ENCODE data around the gene ZNF784. TPM values are rescaled to one million over a fixed set of nuclear protein-coding genes. Genes with fewer than 3 reads are reported as not detected.

The ZNF784 gene
- total RNA-seq, 2 donors from 2014 or later, result 6.9 to 9.6 TPM

DNA sequence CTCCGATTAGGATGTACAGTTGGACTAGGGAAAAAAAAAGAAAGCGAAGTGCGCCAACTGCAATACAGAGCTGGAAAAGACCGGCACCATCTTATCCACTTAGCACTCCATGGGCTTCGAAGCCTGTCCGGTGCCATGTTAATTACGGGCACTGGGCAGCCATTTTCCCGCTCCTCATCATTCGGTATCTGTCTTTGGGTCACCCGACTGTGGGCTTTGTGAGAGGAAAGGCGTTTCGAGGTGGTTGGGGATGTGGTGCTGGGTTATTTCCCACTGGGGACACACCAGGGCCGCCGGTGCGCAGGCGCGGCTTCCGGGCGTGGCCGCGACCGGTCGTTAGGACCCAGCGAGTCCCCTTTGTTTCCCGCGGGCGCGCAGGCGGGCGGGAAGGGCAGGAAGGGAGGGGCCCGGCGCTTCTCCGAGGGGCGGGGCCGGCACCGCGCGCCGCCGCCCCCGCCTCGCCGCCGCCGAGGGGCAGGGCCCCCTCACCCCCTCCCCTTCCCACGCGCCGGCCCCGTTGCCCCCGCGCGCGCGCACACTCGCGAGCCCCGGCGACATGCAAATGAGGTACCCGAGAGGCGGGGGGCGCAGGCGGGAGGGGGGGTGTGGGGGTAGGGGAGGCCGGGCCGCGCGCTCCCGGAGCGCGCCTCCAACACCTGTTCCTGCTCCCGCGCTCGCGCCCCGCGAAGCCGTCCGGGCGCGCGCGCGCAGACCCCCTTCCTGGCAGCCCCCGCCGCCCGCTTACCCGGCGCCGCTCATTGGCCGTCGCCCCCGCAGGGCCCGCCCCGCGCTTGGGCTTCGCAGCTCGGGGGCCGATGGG is 24.3 kb downstream of the ZNF784 start, which contains the start of gene ZNF524:
Gene ZNF524, plus strand, starts transcription at position 447 of the 820 bp plus-strand sequence. CDS start 1,825 bp downstream, outside the sequence.
- intact Hi-C loops (cut with DNase I), result no loop called here
- H3K4me1 ChIP-seq, result peaks cover 29% of the 10 kb centered on the region
- H3K36me3 ChIP-seq (replicated peaks in 1 of 2; ENCODE audit: insufficient read depth in 1 of 2, low read depth in 2 of 2), result peaks cover 0 to 5% of the 10 kb centered on the region in 2 donors

DNA sequence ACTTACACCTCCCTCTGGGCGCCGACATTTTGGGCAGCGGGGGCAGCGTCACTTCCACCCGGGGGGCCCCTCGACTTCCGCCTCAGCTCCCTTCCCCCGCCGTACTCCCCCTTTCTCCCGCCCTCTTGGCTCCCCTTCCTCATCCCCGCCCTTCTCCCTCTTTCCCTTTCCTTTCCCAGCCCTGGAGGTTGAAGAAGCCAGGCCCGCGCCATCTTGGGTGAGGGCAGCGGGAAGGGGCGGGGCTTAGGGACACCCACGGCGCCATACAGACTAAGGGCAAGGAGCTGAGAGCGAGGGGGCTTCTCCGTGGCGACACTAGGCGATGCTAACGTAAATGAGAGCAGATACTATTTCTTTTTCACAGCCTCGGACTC is 24.9 kb downstream of the ZNF784 start, which contains the start of gene FIZ1:
Gene FIZ1, minus strand, starts transcription at position 50 of the 374 bp plus-strand sequence. CDS start 1,652 bp downstream, outside the sequence.
- ATAC-seq (peak; percentile 88), DNase-seq (peak; percentile 98 to 99 (median 98))
- intact Hi-C loops (cut with DNase I), result no loop called here
- Histone ChIP-seq H3K36me3 (replicated peaks in 1 of 2; ENCODE audit: insufficient read depth in 1 of 2, low read depth in 2 of 2) (peaks cover 0 to 5% of the 10 kb centered on the region in 2 donors), H3K27ac (peak within 1 kb of the TSS; percentile 90 to 98 (median 94)), H3K9me3 (no peaks in the 10 kb centered on the region), H3K27me3 (no peaks in the 10 kb centered on the region), H3K4me3 (peak within 1 kb of the TSS; percentile 86 to 88), H3K4me1 (peaks cover 23% of the 10 kb centered on the region)
- WGBS, 2 donors, result 0% methylated on average over 22 to 23 of the region's 23 CpGs
- peak in 1 of 3 donors; percentile 44 for TF ChIP-seq POLR2A (IDR thresholded peaks at IDR 0.05)
- TF ChIP-seq, protein P1, sequence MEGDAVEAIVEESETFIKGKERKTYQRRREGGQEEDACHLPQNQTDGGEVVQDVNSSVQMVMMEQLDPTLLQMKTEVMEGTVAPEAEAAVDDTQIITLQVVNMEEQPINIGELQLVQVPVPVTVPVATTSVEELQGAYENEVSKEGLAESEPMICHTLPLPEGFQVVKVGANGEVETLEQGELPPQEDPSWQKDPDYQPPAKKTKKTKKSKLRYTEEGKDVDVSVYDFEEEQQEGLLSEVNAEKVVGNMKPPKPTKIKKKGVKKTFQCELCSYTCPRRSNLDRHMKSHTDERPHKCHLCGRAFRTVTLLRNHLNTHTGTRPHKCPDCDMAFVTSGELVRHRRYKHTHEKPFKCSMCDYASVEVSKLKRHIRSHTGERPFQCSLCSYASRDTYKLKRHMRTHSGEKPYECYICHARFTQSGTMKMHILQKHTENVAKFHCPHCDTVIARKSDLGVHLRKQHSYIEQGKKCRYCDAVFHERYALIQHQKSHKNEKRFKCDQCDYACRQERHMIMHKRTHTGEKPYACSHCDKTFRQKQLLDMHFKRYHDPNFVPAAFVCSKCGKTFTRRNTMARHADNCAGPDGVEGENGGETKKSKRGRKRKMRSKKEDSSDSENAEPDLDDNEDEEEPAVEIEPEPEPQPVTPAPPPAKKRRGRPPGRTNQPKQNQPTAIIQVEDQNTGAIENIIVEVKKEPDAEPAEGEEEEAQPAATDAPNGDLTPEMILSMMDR (IDR thresholded peaks at IDR 0.05), result no peak

More for the DNA sequence above, 24.3 kb downstream of the ZNF784 start, which contains the start of gene ZNF524:
- 0 to 1% methylated on average over 16 to 80 of the region's 97 CpGs for WGBS, 2 donors
- TF ChIP-seq, protein P1 (IDR thresholded peaks at IDR 0.05), result no peak
- no peak for TF ChIP-seq POLR2A (IDR thresholded peaks at IDR 0.05)
- H3K9me3 ChIP-seq, result no peaks in the 10 kb centered on the region
- no peaks in the 10 kb centered on the region for H3K27me3 ChIP-seq
- H3K4me3 ChIP-seq, result peak within 1 kb of the TSS; percentile 86 to 88
- H3K27ac ChIP-seq, result peak within 1 kb of the TSS; percentile 90 to 98 (median 94)
- ATAC-seq (peak; percentile 72), DNase-seq (peak; percentile 83 to 91 (median 88))

DNA sequence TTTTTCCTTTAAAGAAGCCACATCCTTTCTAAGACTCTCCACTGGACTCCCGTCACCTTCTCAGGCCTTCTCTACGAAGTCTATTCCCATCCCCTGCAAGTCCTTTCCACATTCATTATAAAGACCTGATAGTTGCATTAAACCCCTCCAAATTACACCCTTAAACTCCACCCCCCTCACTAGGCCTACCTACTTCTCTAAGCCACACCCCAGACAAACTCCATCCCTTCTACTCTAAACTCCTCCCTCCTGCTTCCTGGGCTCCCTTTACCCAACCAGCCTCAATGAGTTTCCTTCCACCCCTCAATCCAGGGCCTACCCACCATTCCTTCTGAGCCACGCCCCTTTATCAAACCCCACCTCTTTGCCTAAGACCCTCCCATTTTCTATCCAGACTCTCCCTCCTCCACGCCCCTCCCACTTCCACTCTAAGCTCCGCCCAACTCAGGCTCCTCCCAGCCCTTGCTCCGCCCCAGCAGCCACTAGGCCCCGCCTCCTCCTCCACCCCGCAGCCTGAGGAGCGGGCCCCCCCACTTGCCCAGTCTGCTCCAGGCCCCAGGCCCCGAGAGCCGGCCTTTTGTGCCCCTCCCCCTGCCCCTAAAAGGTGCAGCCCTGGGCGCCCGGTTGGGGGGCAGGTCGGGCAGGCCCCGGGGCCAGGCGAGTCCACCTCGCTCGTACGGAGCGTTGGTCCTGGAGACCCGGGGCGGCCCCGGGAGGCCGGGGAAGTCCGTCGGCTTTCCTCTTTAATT is 25.5 kb downstream of the ZNF784 start:
- peaks cover 0 to 5% of the 10 kb centered on the region in 2 donors for H3K36me3 ChIP-seq (replicated peaks in 1 of 2; ENCODE audit: insufficient read depth in 1 of 2, low read depth in 2 of 2)
- peak overlapping the region; percentile 86 to 88 for H3K4me3 ChIP-seq
- H3K27me3 ChIP-seq, result no peaks in the 10 kb centered on the region
- intact Hi-C loops (cut with DNase I), result no loop called here
- TF ChIP-seq, protein P1 (IDR thresholded peaks at IDR 0.05), result no peak
- TF ChIP-seq POLR2A (IDR thresholded peaks at IDR 0.05), result peak in 2 of 3 donors; percentile 51 to 53
- peak overlapping the region; percentile 90 to 98 (median 94) for H3K27ac ChIP-seq
- H3K4me1 ChIP-seq, result peaks cover 17% of the 10 kb centered on the region
- 5 to 9% methylated on average over 24 to 26 of the region's 26 CpGs for WGBS, 2 donors
- DNase-seq, result peak; percentile 89 to 92 (median 91)
- peak; percentile 62 for ATAC-seq
- no peaks in the 10 kb centered on the region for H3K9me3 ChIP-seq

DNA sequence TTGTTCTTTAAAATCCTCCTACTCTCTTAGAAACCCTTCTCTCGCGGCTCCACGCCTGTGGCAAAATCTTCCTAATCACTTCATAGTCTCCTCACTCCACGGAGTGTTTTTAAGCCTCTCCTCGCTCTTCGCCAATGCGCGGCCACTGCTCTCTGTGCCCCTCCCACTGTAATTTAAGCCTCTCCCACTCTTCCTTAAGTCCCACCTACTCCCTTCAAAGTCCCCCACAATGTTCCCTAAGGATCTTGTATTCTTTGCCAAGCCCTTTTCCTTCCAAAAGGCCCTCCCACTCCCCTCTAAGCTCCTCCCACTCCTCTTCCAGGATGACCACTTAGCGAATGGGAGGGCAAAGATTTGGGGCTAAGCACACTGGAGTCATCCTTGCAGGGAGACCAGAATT is 26.3 kb downstream of the ZNF784 start:
- TF ChIP-seq POLR2A (IDR thresholded peaks at IDR 0.05), result no peak
- TF ChIP-seq, protein P1 (IDR thresholded peaks at IDR 0.05), result no peak
- no peak for DNase-seq

More for the DNA sequence above, 26.3 kb downstream of the ZNF784 start:
- intact Hi-C loops (cut with DNase I), result no loop called here
- H3K27me3 ChIP-seq, result no peaks in the 10 kb centered on the region
- 87 to 88% methylated on average over 9 of the region's 9 CpGs for WGBS, 2 donors
- H3K4me1 ChIP-seq, result peaks cover 17% of the 10 kb centered on the region
- peak overlapping the region in 1 of 4 donors; percentile 97 for H3K27ac ChIP-seq
- H3K4me3 ChIP-seq, result no peak overlapping the region
- H3K9me3 ChIP-seq, result no peaks in the 10 kb centered on the region
- peaks cover 0 to 5% of the 10 kb centered on the region in 2 donors for H3K36me3 ChIP-seq (replicated peaks in 1 of 2; ENCODE audit: insufficient read depth in 1 of 2, low read depth in 2 of 2)
- ATAC-seq, result no peak
